GM12878 (cell line): ENCODE results near the gene STRBP. TPM values are rescaled to one million over a fixed set of nuclear protein-coding genes. Genes with fewer than 3 reads are reported as not detected.

ENCODE experiments used
- ATF2 ChIP-seq: IDR thresholded peaks from 2 replicates; pipeline ENCODE4 v1.6.1; 2012; ENCODE audit warnings: low read length, inconsistent platforms
- ATF3 ChIP-seq: IDR thresholded peaks from 2 replicates; pipeline ENCODE4 v1.6.1; 2011; ENCODE audit warnings: low read depth, mild to moderate bottlenecking, low read length, moderate library complexity, borderline replicate concordance; ENCODE audit errors: extremely low read depth
- CEBPZ ChIP-seq: fragments of 150-350 bp; IDR thresholded peaks from 2 replicates; pipeline ENCODE4 v1.6.1; 2016; ENCODE audit warnings: low read depth, low read length
- CREM ChIP-seq: IDR thresholded peaks from 2 replicates; pipeline ENCODE4 v1.6.1; 2014; ENCODE audit warnings: antibody characterized with exemption, low read depth
- CTCF ChIP-seq, 3 experiments: IDR thresholded peaks in 2 of 3; conservative IDR thresholded peaks in 1 of 3; 2 replicates each; pipeline ENCODE4 v1.5.1; 2011; ENCODE audit warnings: low read depth in 3 of 3, low read length in 3 of 3, mild to moderate bottlenecking in 3 of 3, control low read depth in 2 of 3, moderate library complexity in 2 of 3, inconsistent platforms in 1 of 3, mixed read lengths in 1 of 3; ENCODE audit not compliant: control insufficient read depth in 2 of 3, insufficient read depth in 1 of 3; ENCODE audit errors: extremely low read depth in 1 of 3
- DPF2 ChIP-seq: fragments of 450-650 bp; IDR thresholded peaks from 2 replicates; pipeline ENCODE4 v1.6.1; 2017; ENCODE audit warnings: mild to moderate bottlenecking
- ETV6 ChIP-seq, 2 experiments: fragments of 450-650 bp in 1 of 2; IDR thresholded peaks in 1 of 2; conservative IDR thresholded peaks in 1 of 2; 2 replicates each; pipeline ENCODE4 v1.6.1; 2014; ENCODE audit warnings: antibody characterized with exemption in 1 of 2, borderline replicate concordance in 1 of 2, low read depth in 1 of 2, mild to moderate bottlenecking in 1 of 2, moderate library complexity in 1 of 2
- HSF1 ChIP-seq: fragments of 150-350 bp; IDR thresholded peaks from 2 replicates; pipeline ENCODE4 v1.6.1; 2014; ENCODE audit warnings: mild to moderate bottlenecking, low read depth, low read length
- NFXL1 ChIP-seq: fragments of 450-650 bp; IDR thresholded peaks from 2 replicates; pipeline ENCODE4 v1.6.1; 2017; ENCODE audit warnings: antibody characterized with exemption, mild to moderate bottlenecking, borderline replicate concordance
- SKIL ChIP-seq: fragments of 450-650 bp; IDR thresholded peaks from 2 replicates; pipeline ENCODE4 v1.6.1; 2017; ENCODE audit warnings: mild to moderate bottlenecking, low read depth, inconsistent platforms; ENCODE audit not compliant: poor library complexity, severe bottlenecking
- YY1 ChIP-seq: IDR thresholded peaks from 2 replicates; pipeline ENCODE4 v1.6.1; 2011; ENCODE audit warnings: low read depth, mild to moderate bottlenecking, low read length
- ZNF592 ChIP-seq: fragments of 450-650 bp; IDR thresholded peaks from 2 replicates; pipeline ENCODE4 v1.6.1; 2017; ENCODE audit warnings: mild to moderate bottlenecking, moderate library complexity
- polyA plus RNA-seq, 11 experiments: library from polyadenylated mRNA; depleted of rRNA in 4 of 11; unstranded in 6 of 11; stranded (reverse) in 5 of 11; fragments of >200 nt; fragmentation: Nextera tagmentation in 4 of 11; fragmentation: Illumina TruSeq in 1 of 11; extraction: Ambion mirVana in 4 of 11; extraction: Trizol in 1 of 11; gene quantifications; 1 replicate in 1 of 11; 2 replicates in 10 of 11; pipeline versions ENCODE4 v1.2.1 to v1.2.3, GENCODE V29; 2011 to 2016; ENCODE audit warnings: inconsistent platforms in 2 of 11, missing spikeins in 2 of 11, low read depth in 1 of 11
- total RNA-seq, 4 experiments: library from RNA; depleted of rRNA in 3 of 4; stranded (reverse); fragments of >200 nt in 3 of 4; fragmentation: Illumina TruSeq in 1 of 4; extraction: Trizol in 1 of 4; gene quantifications; 2 replicates each; pipeline versions ENCODE4 v1.2.1 to v1.2.3, GENCODE V29; 2013 to 2021

The STRBP gene
- total and polyA plus RNA-seq, 10 of the 15 experiments (the other 5 are each of a cell fraction or from before 2014, with no cell fraction given) = 31.0 to 96.8 (median 71.4) TPM

GRCh38 chr9:123234853-123235252 lies 33.5 kb downstream of the STRBP start (continued):
- 0 out of 2 replicates have a peak, but pooled peaks have one; percentile 17 for TF ChIP-seq ZNF592
- no peak for TF ChIP-seq SKIL
- TF ChIP-seq CREM = peak; percentile 33; the same call in 1 of the 2 replicates
- TF ChIP-seq NFXL1 = no peak
- peak; percentile 52; the same call in 1 of the 2 replicates for TF ChIP-seq ATF2
- TF ChIP-seq HSF1 = no peak
- TF ChIP-seq YY1 = 0 out of 2 replicates have a peak, but pooled peaks have one; percentile 11
- TF ChIP-seq ATF3 = no peak
- TF ChIP-seq ETV6 (conservative IDR thresholded peaks at IDR 0.05 in 1 of 2, IDR thresholded peaks at IDR 0.05 in 1 of 2; ENCODE audit: borderline replicate concordance in 1 of 2, low read depth in 1 of 2) = no peak
- TF ChIP-seq CTCF (IDR thresholded peaks at IDR 0.05 in 2 of 3, conservative IDR thresholded peaks at IDR 0.05 in 1 of 3; ENCODE audit: control insufficient read depth in 2 of 3, extremely low read depth in 1 of 3, insufficient read depth in 1 of 3, low read depth in 3 of 3, low read length in 3 of 3) = no peak
- no peak for TF ChIP-seq CEBPZ
- no peak for TF ChIP-seq DPF2
